GM12873 (cell line): ENCODE measurements around the gene DNAJC8.

Source experiments
- CTCF ChIP-seq: IDR thresholded peaks from 2 replicates; pipeline ENCODE4 v1.5.1; 2012; ENCODE audit warnings: low read depth, mild to moderate bottlenecking, moderate library complexity, low read length, control low read depth; ENCODE audit not compliant: insufficient read depth; ENCODE audit errors: missing control alignments

DNAJC8 gene

GRCh38 chr1:28243685-28244311, 11.0 kb upstream of the DNAJC8 start:
- TF ChIP-seq CTCF: no peak

GRCh38 chr1:28241638-28242241, 8.9 kb upstream of the DNAJC8 start:
- TF ChIP-seq CTCF: no peak

DNA sequence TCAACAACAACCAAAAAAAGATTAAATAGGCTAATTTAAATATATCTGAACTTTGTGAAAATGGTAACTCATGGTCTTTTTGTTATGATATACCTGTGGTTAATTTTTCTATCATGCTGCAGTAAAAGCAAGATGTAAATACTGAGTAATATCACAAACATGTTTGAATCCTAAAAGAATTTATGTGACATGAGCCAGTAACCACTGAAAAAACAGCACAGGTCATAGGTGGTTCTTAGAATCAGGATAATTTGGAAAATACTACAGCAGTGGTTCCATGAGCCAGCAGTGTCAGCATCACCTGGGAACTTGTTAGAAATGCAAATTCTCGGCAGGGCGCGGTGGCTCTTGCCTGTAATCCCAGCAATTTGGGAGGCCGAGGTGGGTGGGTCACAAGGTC, 7.2 kb upstream of the DNAJC8 start:
- no peak for TF ChIP-seq CTCF

DNA sequence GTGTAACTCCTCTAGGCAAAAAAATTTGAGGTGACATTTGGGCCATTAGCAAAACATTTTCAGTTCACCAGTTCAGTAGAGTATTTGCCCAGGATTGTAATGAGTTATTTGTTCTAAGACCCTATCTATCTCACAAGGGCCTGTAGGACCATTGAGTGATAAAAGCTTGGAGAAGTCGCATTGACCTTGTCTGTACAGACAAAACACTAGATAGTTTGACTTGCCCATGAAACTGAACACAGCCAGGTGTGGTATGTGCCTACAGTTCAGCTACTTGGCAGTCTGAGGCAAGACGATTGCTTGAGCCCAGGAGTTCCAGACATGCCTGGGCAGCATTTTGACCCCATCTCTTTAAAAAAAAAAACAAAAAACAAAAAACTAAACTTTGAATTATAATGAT, 6.2 kb upstream of the DNAJC8 start:
- TF ChIP-seq CTCF: no peak

DNA sequence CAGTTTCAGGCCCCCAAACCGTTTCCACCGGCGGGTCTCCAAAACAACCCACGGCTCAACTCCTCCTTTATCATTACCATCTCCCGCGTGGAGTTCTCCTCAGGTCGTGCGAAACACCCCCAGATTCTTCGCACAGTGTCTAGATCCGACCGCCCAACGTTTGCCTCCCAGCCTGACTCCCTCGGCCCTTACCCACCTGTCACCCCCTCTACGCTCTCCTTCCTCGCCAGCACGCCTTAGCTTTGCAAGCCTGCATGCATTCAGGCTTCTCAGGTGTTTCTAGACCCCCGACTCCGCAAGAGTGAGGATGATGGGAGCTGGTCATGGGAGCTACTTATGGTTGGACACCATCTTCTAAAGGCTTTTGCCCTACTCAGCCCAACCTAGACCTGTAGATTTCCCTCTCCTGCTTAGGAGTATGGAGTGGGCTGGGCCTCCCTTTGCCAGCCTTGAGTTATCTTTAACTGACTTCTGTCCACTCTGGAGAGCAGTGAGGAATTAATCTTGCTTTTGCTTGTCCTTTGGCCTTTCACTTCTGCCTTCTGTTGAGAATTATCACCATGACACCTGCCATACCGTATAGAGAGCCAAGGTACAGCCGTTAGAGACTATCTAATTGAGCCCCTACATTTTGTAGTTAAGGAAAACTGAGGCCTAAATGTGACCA, 4.0 kb upstream of the DNAJC8 start:
- no peak for TF ChIP-seq CTCF

DNA sequence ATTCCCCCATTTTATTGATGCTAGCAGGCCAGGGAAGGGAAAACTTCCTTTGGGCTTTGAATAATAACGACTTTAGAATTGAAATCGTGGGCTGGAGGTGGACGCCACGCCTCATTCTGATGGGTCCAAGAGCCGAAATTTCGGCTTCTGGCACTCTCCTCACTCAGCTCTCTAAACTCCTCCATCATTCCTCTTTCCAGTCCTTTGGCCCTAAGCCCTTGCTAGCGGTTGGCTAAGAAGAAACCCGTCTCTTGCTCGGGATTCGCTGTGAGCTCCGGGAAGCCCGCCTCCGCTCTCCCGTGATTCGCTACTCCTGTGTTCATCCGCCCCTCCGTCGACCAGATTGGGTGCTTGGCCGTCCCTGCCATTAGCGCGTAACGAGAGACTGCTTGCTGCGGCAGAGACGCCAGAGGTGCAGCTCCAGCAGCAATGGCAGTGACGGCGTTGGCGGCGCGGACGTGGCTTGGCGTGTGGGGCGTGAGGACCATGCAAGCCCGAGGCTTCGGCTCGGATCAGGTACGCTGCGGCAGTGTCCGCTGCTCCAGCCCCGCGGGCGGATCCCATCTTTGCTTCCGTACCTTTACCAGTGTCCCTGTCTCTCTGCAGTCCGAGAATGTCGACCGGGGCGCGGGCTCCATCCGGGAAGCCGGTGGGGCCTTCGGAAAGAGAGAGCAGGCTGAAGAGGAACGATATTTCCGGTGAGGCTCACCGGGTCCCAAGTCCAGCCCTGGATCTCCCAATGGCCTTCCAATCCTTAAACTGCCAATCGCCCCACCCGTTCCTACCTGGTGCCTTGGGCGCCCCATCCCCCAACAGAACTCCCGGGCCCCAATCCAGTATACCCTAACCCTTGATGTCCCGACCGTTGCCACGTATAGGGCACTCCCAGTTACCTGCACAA, 3.2 kb upstream of the DNAJC8 start, which contains the start of gene ATP5IF1:
Gene ATP5IF1, plus strand, starts transcription at position 370 of the 901 bp plus-strand sequence. Its CDS starts 60 bp downstream, at position 430.
- TF ChIP-seq CTCF: no peak

DNA sequence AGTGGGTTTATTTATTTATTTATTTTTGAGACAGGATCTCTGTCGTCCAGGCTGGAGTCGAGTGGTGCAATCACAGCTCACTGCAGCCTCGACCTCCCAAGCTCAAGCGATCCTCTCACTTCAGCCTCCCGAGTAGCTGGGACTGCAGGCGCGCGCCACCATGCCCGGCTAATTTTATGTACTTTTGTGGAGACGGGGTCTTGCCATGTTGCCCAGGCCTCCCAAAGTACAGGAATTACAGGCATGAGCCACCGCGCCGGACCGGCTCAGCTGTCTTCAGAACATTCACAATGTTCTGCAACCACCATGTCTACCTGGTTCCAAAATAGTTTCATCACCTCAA, 406 bp upstream of the DNAJC8 start:
- no peak for TF ChIP-seq CTCF
